Common myeloid progenitor, CD34-positive (primary cell): ENCODE data around the gene SASH1.

Experiments used
- CTCF ChIA-PET: fragments of 350-600 bp; sonication (Branson Sonifier 250); formaldehyde crosslinking; loops from one replicate; lab custom pipeline; 2021; ENCODE audit warnings: antibody characterized with exemption; lab: Charles Lee
- POLR2A ChIA-PET: fragments of 350-600 bp; sonication (Branson Sonifier 250); formaldehyde crosslinking; loops from one replicate; lab custom pipeline; 2021; ENCODE audit warnings: antibody characterized with exemption; lab: Charles Lee
- DNase-seq, 3 donors: peaks; one replicate each; pipeline versions ENCODE4 v3.0.0 to v3.0.0-alpha.2; 2013
- H3K27ac ChIP-seq, 2 experiments: 1 replicate in 1 of 2; 2 replicates in 1 of 2; pipeline ENCODE4 v1.7.0; 2013; ENCODE audit warnings: inconsistent platforms in 2 of 2, low read length in 2 of 2, mild to moderate bottlenecking in 2 of 2, low read depth in 1 of 2, moderate library complexity in 1 of 2; ENCODE audit not compliant: severe bottlenecking in 2 of 2, insufficient read depth in 1 of 2, poor library complexity in 1 of 2
- H3K27me3 ChIP-seq, 5 experiments: replicated peaks in 2 of 5; 1 replicate in 3 of 5; 2 replicates in 2 of 5; pipeline versions ENCODE4 v1.6.1 to v1.7.0; 2013; ENCODE audit warnings: low read length in 4 of 5, mild to moderate bottlenecking in 2 of 5, moderate library complexity in 2 of 5, inconsistent platforms in 1 of 5; ENCODE audit not compliant: insufficient read depth in 5 of 5, control insufficient read depth in 4 of 5
- H3K36me3 ChIP-seq, 4 experiments: 1 replicate in 2 of 4; 2 replicates in 2 of 4; pipeline versions ENCODE4 v1.6.1 to v1.7.0; 2013; ENCODE audit warnings: low read length in 3 of 4, control low read depth in 1 of 4, mild to moderate bottlenecking in 1 of 4; ENCODE audit not compliant: control insufficient read depth in 4 of 4, insufficient read depth in 4 of 4
- H3K4me1 ChIP-seq, 4 experiments: 1 replicate in 3 of 4; 2 replicates in 1 of 4; pipeline versions ENCODE4 v1.6.1 to v1.7.1; 2013; ENCODE audit warnings: low read length in 3 of 4, mild to moderate bottlenecking in 3 of 4, control low read depth in 1 of 4, inconsistent platforms in 1 of 4, moderate library complexity in 1 of 4; ENCODE audit not compliant: control insufficient read depth in 4 of 4, insufficient read depth in 4 of 4; ENCODE audit errors: control extremely low read depth in 1 of 4
- H3K4me3 ChIP-seq, 7 experiments: 1 replicate in 4 of 7; 2 replicates in 3 of 7; pipeline versions ENCODE4 v1.5.1 to v1.7.0; 2013; ENCODE audit warnings: mild to moderate bottlenecking in 7 of 7, low read length in 6 of 7, moderate library complexity in 6 of 7, inconsistent platforms in 2 of 7, low read depth in 2 of 7, control low read depth in 1 of 7; ENCODE audit not compliant: insufficient read depth in 4 of 7, control insufficient read depth in 1 of 7; ENCODE audit errors: extremely low read depth in 1 of 7
- H3K9me3 ChIP-seq, 5 experiments: 1 replicate in 4 of 5; 2 replicates in 1 of 5; pipeline versions ENCODE4 v1.6.1 to v1.7.1; 2013; ENCODE audit warnings: low read length in 4 of 5, mild to moderate bottlenecking in 2 of 5, inconsistent platforms in 1 of 5, low read depth in 1 of 5, moderate library complexity in 1 of 5; ENCODE audit not compliant: control insufficient read depth in 4 of 5, insufficient read depth in 2 of 5; ENCODE audit errors: control extremely low read depth in 1 of 5
- WGBS: methylation state at CpG from one replicate; pipeline ENCODE4 v1.1.5; 2013; ENCODE audit not compliant: insufficient coverage; 5-methylcytosine and 5-hydroxymethylcytosine counted together

Gene SASH1

GRCh38 chr6:148455225-148455624 is 112.6 kb downstream of the SASH1 start:
- ChIA-PET CTCF (interaction anchor here (1.5 to 1.6 kb wide), 2 partner anchors 9 to 278 kb away, joined by 4 to 6 read pairs; no protein-coding TSS in a partner anchor), POLR2A (no interaction called here)
- no peaks in the 10 kb centered on the region for H3K36me3 ChIP-seq
- H3K4me3 ChIP-seq: no peak overlapping the region
- H3K9me3 ChIP-seq: no peaks in the 10 kb centered on the region
- no peaks in the 10 kb centered on the region for H3K4me1 ChIP-seq
- 98% methylated on average over 9 of the region's 10 CpGs for WGBS
- no peak overlapping the region for H3K27ac ChIP-seq
- DNase-seq: no peak
- H3K27me3 ChIP-seq: peaks cover 0 to 14% (median 5%) of the 10 kb centered on the region in 5 experiments

- DNase-seq: no peak
- Histone ChIP-seq H3K27me3 (peaks cover 0 to 13% (median 8%) of the 10 kb centered on the region in 5 experiments), H3K9me3 (no peaks in the 10 kb centered on the region), H3K36me3 (no peaks in the 10 kb centered on the region), H3K4me3 (no peak overlapping the region), H3K27ac (no peak overlapping the region), H3K4me1 (no peaks in the 10 kb centered on the region)
- ChIA-PET POLR2A (interaction anchor here (1.0 kb wide), 1 partner anchor 12 kb away, joined by 5 read pairs; no protein-coding TSS in a partner anchor), CTCF (no interaction called here)
- WGBS: 95% methylated on average over 17 of the region's 20 CpGs
Measured at GRCh38 chr6:148455674-148456558, 113.3 kb downstream of the SASH1 start.

DNA sequence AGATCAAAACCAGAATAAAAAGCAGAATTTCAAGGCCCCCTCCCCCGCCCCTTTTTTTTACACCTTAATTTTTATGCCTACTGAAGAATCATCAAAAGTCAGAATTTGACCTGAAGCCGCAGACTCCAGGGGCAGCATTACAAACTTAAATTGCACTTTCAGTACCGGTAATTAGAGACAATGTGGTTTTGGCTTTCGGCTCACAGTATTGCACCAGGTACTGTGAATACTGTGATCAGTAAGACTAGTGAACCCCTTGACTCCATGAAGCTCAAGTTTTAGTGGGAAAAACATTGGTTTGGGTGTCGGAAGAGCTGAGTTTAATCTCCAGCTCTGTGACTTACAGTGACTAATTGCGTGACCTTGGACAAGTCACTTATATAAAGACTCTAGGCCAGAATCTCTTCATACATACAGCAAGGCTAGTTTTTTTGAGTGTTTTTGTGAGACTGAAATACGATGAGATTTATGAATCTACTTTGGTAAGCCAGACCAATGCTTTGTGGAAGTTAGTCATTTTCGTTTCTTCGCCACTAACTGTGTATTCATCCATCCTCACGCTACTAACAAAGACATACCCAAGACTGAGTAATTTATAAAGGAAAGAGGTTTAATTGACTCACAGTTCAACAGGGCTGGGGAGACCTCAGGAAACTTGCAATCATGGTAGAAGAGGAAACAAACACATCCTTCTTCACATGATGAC is 114.7 kb downstream of the SASH1 start:
- DNase-seq: no peak
- ChIA-PET POLR2A (interaction anchor here (1.0 kb wide), 1 partner anchor 10 kb away, joined by 5 read pairs; no protein-coding TSS in a partner anchor), CTCF (interaction anchor here (1.0 to 1.4 kb wide), 2 partner anchors 8 to 280 kb away, joined by 3 read pairs; no protein-coding TSS in a partner anchor)
- Histone ChIP-seq H3K9me3 (no peaks in the 10 kb centered on the region), H3K36me3 (no peaks in the 10 kb centered on the region), H3K27ac (no peak overlapping the region), H3K27me3 (peaks cover 0 to 15% (median 8%) of the 10 kb centered on the region in 5 experiments), H3K4me1 (no peaks in the 10 kb centered on the region), H3K4me3 (no peak overlapping the region)
- WGBS: 90% methylated on average over 2 of the region's 10 CpGs

DNA sequence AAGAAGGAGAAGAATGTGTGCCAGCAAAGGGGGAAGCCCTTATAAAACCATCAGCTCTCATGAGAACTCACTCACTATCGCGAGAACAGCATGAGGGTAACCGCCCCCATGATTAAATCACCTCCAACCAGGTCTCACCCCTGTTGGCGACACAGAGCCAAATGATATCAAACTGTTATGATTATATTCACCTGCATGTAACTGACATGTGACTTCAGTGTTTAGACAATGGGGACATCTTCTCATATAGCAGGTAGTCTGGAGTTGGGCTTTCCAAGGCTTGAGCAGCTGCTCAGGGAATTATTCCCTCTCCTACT is 115.2 kb downstream of the SASH1 start:
- Histone ChIP-seq H3K4me3 (no peak overlapping the region), H3K27me3 (peaks cover 0 to 16% (median 9%) of the 10 kb centered on the region in 5 experiments), H3K36me3 (no peaks in the 10 kb centered on the region), H3K9me3 (no peaks in the 10 kb centered on the region), H3K27ac (no peak overlapping the region), H3K4me1 (no peaks in the 10 kb centered on the region)
- CTCF ChIA-PET: interaction anchor here (1.0 to 1.4 kb wide), 2 partner anchors 8 to 280 kb away, joined by 3 read pairs; no protein-coding TSS in a partner anchor
- no peak for DNase-seq
- POLR2A ChIA-PET: no interaction called here
- WGBS: 92% methylated on average over 4 of the region's 4 CpGs

GRCh38 chr6:148459238-148459637 is 116.6 kb downstream of the SASH1 start:
- WGBS: 93% methylated on average over 3 of the region's 4 CpGs
- CTCF ChIA-PET: interaction anchor here (0.9 kb wide), 1 partner anchor 24 kb away, joined by 3 read pairs; no protein-coding TSS in a partner anchor
- no peaks in the 10 kb centered on the region for H3K9me3 ChIP-seq
- H3K36me3 ChIP-seq: no peaks in the 10 kb centered on the region
- no peaks in the 10 kb centered on the region for H3K4me1 ChIP-seq
- no peak overlapping the region for H3K27ac ChIP-seq
- no peak for DNase-seq
- peaks cover 0 to 9% (median 6%) of the 10 kb centered on the region in 5 experiments for H3K27me3 ChIP-seq
- POLR2A ChIA-PET: no interaction called here
- no peak overlapping the region for H3K4me3 ChIP-seq

DNA sequence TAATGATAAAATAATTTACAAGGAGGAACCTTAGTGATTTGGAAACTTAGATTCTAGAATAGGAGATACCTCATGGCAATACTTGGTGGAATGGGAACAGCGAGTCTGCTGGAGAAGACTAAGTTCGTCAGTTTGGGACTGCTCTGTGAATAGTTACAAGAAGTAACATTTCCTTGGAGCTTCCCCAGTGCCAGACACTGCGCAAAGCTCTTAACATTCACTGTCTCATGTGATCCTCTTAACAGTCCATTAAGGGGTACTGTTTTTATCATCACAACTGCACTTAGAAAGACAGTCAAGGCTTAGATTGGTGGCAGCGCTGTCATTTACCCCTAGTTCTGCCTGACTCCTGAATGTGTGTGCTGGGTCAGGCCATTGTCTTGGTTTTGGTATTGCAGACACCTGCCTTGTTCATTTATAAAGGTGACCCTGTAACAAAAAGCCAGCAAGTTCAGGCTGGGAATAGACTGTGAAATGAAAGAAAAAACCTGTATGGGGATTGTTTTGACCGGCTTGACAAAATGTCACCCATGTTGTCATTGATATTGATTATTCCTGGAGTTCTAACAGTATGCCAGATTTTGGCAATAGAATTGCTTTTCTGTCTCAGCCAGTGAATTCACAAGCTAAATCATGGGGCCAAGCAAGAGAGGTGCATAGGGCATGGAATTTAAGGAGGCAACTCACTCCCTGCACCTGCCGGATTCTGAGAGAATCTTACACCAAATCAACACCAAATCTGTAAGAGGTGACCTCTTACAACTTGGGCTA is 118.4 kb downstream of the SASH1 start:
- Histone ChIP-seq H3K4me1 (peaks cover 0 to 3% (median 0%) of the 10 kb centered on the region in 4 experiments), H3K4me3 (no peak overlapping the region), H3K9me3 (no peaks in the 10 kb centered on the region), H3K36me3 (no peaks in the 10 kb centered on the region), H3K27me3 (peaks cover 0 to 9% (median 6%) of the 10 kb centered on the region in 5 experiments), H3K27ac (no peak overlapping the region)
- WGBS: 98% methylated on average over 5 of the region's 6 CpGs
- DNase-seq: no peak
- ChIA-PET CTCF (no interaction called here), POLR2A (no interaction called here)
